Endothelial cell of umbilical vein (primary cell): ENCODE data around the gene INHBB. TPM values are rescaled to one million over a fixed set of nuclear protein-coding genes. Genes with fewer than 3 reads are reported as not detected.

Source experiments
- BruUV-seq: library from RNA; stranded (reverse); fragments of 400-500 nt; replicated peaks from 2 replicates; lab custom pipeline; 2021; lab: Mats Ljungman, UMichigan
- CTCF ChIA-PET: fragments of 300-600, 350-600 bp; sonication (Branson Sonifier 250); formaldehyde crosslinking; loops from one replicate; lab custom pipeline; 2021; ENCODE audit warnings: antibody characterized with exemption, inconsistent platforms; lab: Charles Lee
- POLR2A ChIA-PET: fragments of 300-600, 350-600 bp; sonication (Branson Sonifier 250); formaldehyde crosslinking; loops from one replicate; lab custom pipeline; 2021; ENCODE audit warnings: antibody characterized with exemption, inconsistent platforms; lab: Charles Lee
- DNase-seq: peaks from one replicate; pipeline ENCODE4 v3.0.0-alpha.2; 2011; ENCODE audit warnings: low read depth, low spot score
- FAIRE-seq: peaks from 2 replicates; lab custom pipeline; 2011; peaks lifted over from hg19 to GRCh38; lab: Jason Lieb, UNC
- H2AFZ ChIP-seq: 2 replicates; pipeline ENCODE4 v1.6.0; 2012; ENCODE audit warnings: low read depth, low read length, control low read depth, inconsistent platforms
- H3K27ac ChIP-seq: 2 replicates; pipeline ENCODE4 v1.5.1; 2011; ENCODE audit warnings: low read depth, mild to moderate bottlenecking, control low read depth, low read length, moderate library complexity; ENCODE audit not compliant: insufficient read depth
- H3K27me3 ChIP-seq, 2 experiments: 2 replicates each; pipeline versions ENCODE4 v1.6.0 to v1.6.1; 2011; ENCODE audit warnings: low read length in 2 of 2, mixed read lengths in 1 of 2; ENCODE audit not compliant: control insufficient read depth in 2 of 2, insufficient read depth in 2 of 2
- H3K36me3 ChIP-seq, 2 experiments: 2 replicates in 1 of 2; 3 replicates in 1 of 2; pipeline ENCODE4 v1.5.1; 2011; ENCODE audit warnings: low read length in 2 of 2, mild to moderate bottlenecking in 1 of 2, moderate library complexity in 1 of 2; ENCODE audit not compliant: control insufficient read depth in 2 of 2, insufficient read depth in 2 of 2; ENCODE audit errors: extremely low read depth in 1 of 2
- H3K4me1 ChIP-seq: 3 replicates; pipeline ENCODE4 v1.5.1; 2011; ENCODE audit warnings: mild to moderate bottlenecking, low read length; ENCODE audit not compliant: control insufficient read depth, insufficient read depth; ENCODE audit errors: extremely low read depth
- H3K4me2 ChIP-seq: 2 replicates; pipeline ENCODE4 v1.6.1; 2011; ENCODE audit warnings: low read length, control low read depth, mixed read lengths; ENCODE audit not compliant: insufficient read depth
- H3K4me3 ChIP-seq, 3 experiments: fragments of 200-600 bp in 1 of 3; sonication (generic), shearing (Covaris generic) in 1 of 3; replicated peaks in 1 of 3; 2 replicates each; pipeline ENCODE4 v1.5.1; 2011 to 2016; ENCODE audit warnings: control low read depth in 3 of 3, low read length in 3 of 3, mild to moderate bottlenecking in 2 of 3, inconsistent platforms in 1 of 3, low read depth in 1 of 3, moderate library complexity in 1 of 3; ENCODE audit not compliant: insufficient read depth in 1 of 3
- H3K79me2 ChIP-seq: 2 replicates; pipeline ENCODE4 v1.6.0; 2012; ENCODE audit warnings: low read length, inconsistent platforms; ENCODE audit not compliant: control insufficient read depth, insufficient read depth
- H3K9ac ChIP-seq: replicated peaks from 2 replicates; pipeline ENCODE3; 2011; ENCODE audit warnings: low read length, control low read depth; ENCODE audit not compliant: insufficient read depth; ENCODE audit errors: extremely low read depth
- H3K9me1 ChIP-seq: replicated peaks from 3 replicates; pipeline ENCODE4 v1.6.0; 2011; ENCODE audit warnings: mild to moderate bottlenecking, low read length; ENCODE audit not compliant: control insufficient read depth, insufficient read depth; ENCODE audit errors: extremely low read depth
- H3K9me3 ChIP-seq: replicated peaks from 2 replicates; pipeline ENCODE4 v1.5.1; 2012; ENCODE audit warnings: low read length, inconsistent platforms; ENCODE audit not compliant: control insufficient read depth, insufficient read depth
- H4K20me1 ChIP-seq: replicated peaks from 2 replicates; pipeline ENCODE3; 2011; ENCODE audit warnings: mild to moderate bottlenecking, low read length; ENCODE audit not compliant: control insufficient read depth, insufficient read depth; ENCODE audit errors: extremely low read depth
- CTCF ChIP-seq, 2 donors: IDR thresholded peaks; 1 replicate in 1 of 2; 2 replicates in 1 of 2; pipeline ENCODE4 v1.5.1; 2011; ENCODE audit warnings: low read length in 2 of 2, mild to moderate bottlenecking in 2 of 2, moderate library complexity in 2 of 2, control low read depth in 1 of 2, inconsistent platforms in 1 of 2, low read depth in 1 of 2; ENCODE audit not compliant: insufficient read depth in 1 of 2; ENCODE audit errors: extremely low read depth in 1 of 2
- EZH2 ChIP-seq: IDR thresholded peaks from 2 replicates; pipeline ENCODE4 v1.6.1; 2012; ENCODE audit warnings: borderline replicate concordance, low read depth, mild to moderate bottlenecking, moderate library complexity, low read length, inconsistent platforms; ENCODE audit not compliant: severe bottlenecking
- FOS ChIP-seq: IDR thresholded peaks from 2 replicates; pipeline ENCODE4 v1.6.1; 2011; ENCODE audit warnings: mild to moderate bottlenecking, low read length, moderate library complexity, borderline replicate concordance; ENCODE audit not compliant: insufficient read depth
- GATA2 ChIP-seq: IDR thresholded peaks from 2 replicates; pipeline ENCODE4 v1.7.0; 2011; ENCODE audit warnings: low read depth, mild to moderate bottlenecking, moderate library complexity, mixed read lengths, low read length; ENCODE audit not compliant: insufficient read length, insufficient read depth
- JUN ChIP-seq: IDR thresholded peaks from 2 replicates; pipeline ENCODE4 v1.6.1; 2011; ENCODE audit warnings: borderline replicate concordance, low read depth; ENCODE audit not compliant: insufficient read length, insufficient read depth
- MAX ChIP-seq: IDR thresholded peaks from 2 replicates; pipeline ENCODE4 v1.6.1; 2011; ENCODE audit not compliant: insufficient read depth, insufficient read length
- MYC ChIP-seq: IDR thresholded peaks from one replicate; pipeline ENCODE4 v1.6.1; 2011; ENCODE audit warnings: mild to moderate bottlenecking, low read depth, low read length
- POLR2A ChIP-seq: IDR thresholded peaks from 2 replicates; pipeline ENCODE4 v1.6.1; 2012; ENCODE audit warnings: low read depth, mild to moderate bottlenecking, control low read depth, low read length
- POLR2AphosphoS5 ChIP-seq: IDR thresholded peaks from 2 replicates; pipeline ENCODE4 v1.6.1; 2012; ENCODE audit warnings: low read depth, mild to moderate bottlenecking, control low read depth, low read length, moderate library complexity; ENCODE audit not compliant: insufficient read depth
- dilution Hi-C: fragments of 300-500 bp; cut with MboI; formaldehyde crosslinking; loops from one replicate; pipeline ENCODE4 v1.15.0; 2019; ENCODE audit warnings: low sequenced_read_pairs; ENCODE audit not compliant: extremely low pct_ligation_motif_present
- intact Hi-C: fragments of 100-400 bp; cut with micrococcal nuclease; formaldehyde crosslinking; loops from one replicate; pipeline ENCODE4 v1.10.0; 2022
- polyA plus RNA-seq, 4 experiments: library from polyadenylated mRNA; depleted of rRNA in 3 of 4; stranded (reverse) in 3 of 4; unstranded in 1 of 4; fragments of >200 nt; gene quantifications; 2 replicates each; pipeline versions ENCODE4 v1.2.1 to v1.2.3, GENCODE V29; 2011 to 2012; ENCODE audit warnings: missing spikeins in 1 of 4
- total RNA-seq: library from RNA; stranded (reverse); gene quantifications from 2 replicates; pipeline ENCODE4 v1.2.3, GENCODE V29; 2021

INHBB gene
- total and polyA plus RNA-seq, 2 donors (not counting 3 experiments of a cell fraction or from before 2014, with no cell fraction given) = 0.11 to 1.8 TPM

GRCh38 chr2:120384486-120385354 is 38.8 kb downstream of the INHBB start:
- Histone ChIP-seq H4K20me1 (no peaks in the 10 kb centered on the region), H3K9me3 (no peaks in the 10 kb centered on the region), H3K36me3 (no peaks in the 10 kb centered on the region), H3K27me3 (peaks cover 0 to 1% of the 10 kb centered on the region in 2 experiments), H2AFZ (no peak overlapping the region), H3K27ac (no peak overlapping the region), H3K79me2 (no peaks in the 10 kb centered on the region), H3K4me3 (no peak overlapping the region), H3K9ac (no peak overlapping the region), H3K4me2 (no peak overlapping the region), H3K4me1 (no peaks in the 10 kb centered on the region), H3K9me1 (no peaks in the 10 kb centered on the region)
- no peak for FAIRE-seq
- POLR2A ChIA-PET = no interaction called here
- TF ChIP-seq POLR2AphosphoS5 (no peak), MYC (no peak), GATA2 (no peak), FOS (no peak), JUN (no peak), POLR2A (no peak), CTCF (IDR thresholded peaks at IDR 0.05; ENCODE audit: extremely low read depth in 1 of 2, insufficient read depth in 1 of 2, low read depth in 1 of 2, low read length in 2 of 2) (no peak), MAX (no peak), EZH2 (no peak)
- dilution Hi-C loops (no loop called here), intact Hi-C loops (no loop called here)
- no TSS peak for BruUV-seq
- DNase-seq = no peak
- CTCF ChIA-PET = interaction anchor here (0.9 kb wide), 1 partner anchor 136 kb away, joined by 3 read pairs; no protein-coding TSS in a partner anchor
